HCT116 (cell line): Measurements from ENCODE around the gene CALM1. TPM values are rescaled to one million over a fixed set of nuclear protein-coding genes. Genes with fewer than 3 reads are reported as not detected.
A peak's percentile ranks its signal among the peaks of the same experiment; 100 is the strongest.

Experiments used
- ATAC-seq: fragments of 200-7000 bp; cut with Tn5 transposase; 2 replicates; pipeline ENCODE4 v1.9.1; 2020; ENCODE audit warnings: mild to moderate bottlenecking, moderate library complexity
- BruUV-seq: library from RNA; stranded (reverse); fragments of 400-500 nt; replicated peaks from 2 replicates; lab custom pipeline; 2021; lab: Mats Ljungman, UMichigan
- CTCF ChIA-PET: fragments of 300-600 bp; sonication (Branson Sonifier 250); formaldehyde crosslinking; loops from one replicate; lab custom pipeline; 2021; ENCODE audit warnings: antibody characterized with exemption; lab: Charles Lee
- POLR2A ChIA-PET: fragments of 300-600, 350-600 bp; sonication (Branson Sonifier 250); formaldehyde crosslinking; loops from one replicate; lab custom pipeline; 2021; ENCODE audit warnings: antibody characterized with exemption; lab: Charles Lee
- RAD21 ChIA-PET, 2 experiments: fragments of 300-600 bp; sonication (Branson Sonifier 250); formaldehyde crosslinking; loops; one replicate each; lab custom pipeline; 2023; ENCODE audit warnings: low total read pairs in 2 of 2; ENCODE audit not compliant: uncharacterized antibody in 2 of 2, unreplicated experiment in 2 of 2, low non-redundant PET in 1 of 2; lab: Charles Lee
- DNase-seq: peaks from one replicate; pipeline ENCODE4 v3.0.0-alpha.2; 2010; ENCODE audit warnings: low read depth, low spot score
- H2AFZ ChIP-seq: fragments of 200-600 bp; shearing (Covaris generic), sonication (generic); 2 replicates; pipeline ENCODE4 v1.6.1; 2017; ENCODE audit warnings: low read depth, mixed run types, mixed read lengths, antibody characterized with exemption, low read length; ENCODE audit not compliant: poor library complexity, severe bottlenecking
- H3K27ac ChIP-seq: 2 replicates; pipeline ENCODE4 v1.5.1; 2012; ENCODE audit warnings: low read depth, low read length
- H3K27me3 ChIP-seq: fragments of 200-600 bp; sonication (generic); 2 replicates; pipeline ENCODE4 v1.6.1; 2016; ENCODE audit warnings: mixed run types, low read length, mixed read lengths; ENCODE audit not compliant: insufficient read depth
- H3K36me3 ChIP-seq, 2 experiments: fragments of 200-500 bp in 1 of 2; fragments of 200-600 bp in 1 of 2; sonication (Bioruptor generic) in 1 of 2; sonication (generic) in 1 of 2; 2 replicates each; pipeline versions ENCODE4 v1.5.1 to v1.6.1; 2014 to 2016; ENCODE audit warnings: low read length in 2 of 2, inconsistent platforms in 1 of 2, mixed read lengths in 1 of 2, mixed run types in 1 of 2; ENCODE audit not compliant: insufficient read depth in 2 of 2, control insufficient read depth in 1 of 2
- H3K4me1 ChIP-seq, 2 experiments: fragments of 200-600 bp in 1 of 2; sonication (generic) in 1 of 2; 2 replicates each; pipeline versions ENCODE4 v1.5.1 to v1.6.1; 2012 to 2017; ENCODE audit warnings: low read length in 2 of 2, inconsistent platforms in 1 of 2, mild to moderate bottlenecking in 1 of 2, mixed read lengths in 1 of 2, mixed run types in 1 of 2, moderate library complexity in 1 of 2; ENCODE audit not compliant: insufficient read depth in 2 of 2, control insufficient read depth in 1 of 2
- H3K4me2 ChIP-seq: fragments of 200-600 bp; sonication (generic); 2 replicates; pipeline ENCODE4 v1.6.1; 2017; ENCODE audit warnings: mixed run types, low read length, mixed read lengths
- H3K4me3 ChIP-seq, 2 experiments: fragments of 200-600 bp in 1 of 2; sonication (generic) in 1 of 2; replicated peaks in 1 of 2; 2 replicates each; pipeline ENCODE4 v1.5.1; 2011 to 2016; ENCODE audit warnings: low read length in 2 of 2, control low read depth in 1 of 2, low read depth in 1 of 2, mild to moderate bottlenecking in 1 of 2, mixed read lengths in 1 of 2, mixed run types in 1 of 2
- H3K79me2 ChIP-seq: fragments of 200-600 bp; sonication (generic); 2 replicates; pipeline ENCODE4 v1.6.1; 2017; ENCODE audit warnings: mild to moderate bottlenecking, mixed run types, low read length, moderate library complexity, mixed read lengths; ENCODE audit not compliant: insufficient read depth
- H3K9ac ChIP-seq: fragments of 200-600 bp; sonication (generic); 2 replicates; pipeline ENCODE4 v1.6.1; 2016; ENCODE audit warnings: low read length, mixed read lengths
- H3K9me2 ChIP-seq: fragments of 200-600 bp; sonication (generic), shearing (Covaris generic); 2 replicates; pipeline ENCODE4 v1.6.1; 2017; ENCODE audit warnings: mixed run types, mild to moderate bottlenecking, moderate library complexity; ENCODE audit not compliant: insufficient read depth
- H3K9me3 ChIP-seq, 2 experiments: fragments of 200-500 bp in 1 of 2; fragments of 200-600 bp in 1 of 2; sonication (Bioruptor generic) in 1 of 2; sonication (generic) in 1 of 2; 2 replicates each; pipeline ENCODE4 v1.6.1; 2014 to 2017; ENCODE audit warnings: low read length in 2 of 2, mixed read lengths in 2 of 2, inconsistent platforms in 1 of 2, low read depth in 1 of 2, mild to moderate bottlenecking in 1 of 2, mixed run types in 1 of 2, moderate library complexity in 1 of 2; ENCODE audit not compliant: control insufficient read depth in 1 of 2, insufficient read depth in 1 of 2
- H4K20me1 ChIP-seq: fragments of 200-600 bp; sonication (generic), shearing (Covaris generic); 2 replicates; pipeline ENCODE4 v1.6.1; 2017; ENCODE audit warnings: mixed run types, mild to moderate bottlenecking, moderate library complexity; ENCODE audit not compliant: insufficient read depth
- CBX3 ChIP-seq: IDR thresholded peaks from 2 replicates; pipeline ENCODE4 v1.6.1; 2012; ENCODE audit warnings: low read depth
- CTCF ChIP-seq, 3 experiments: fragments of 200-600 bp in 1 of 3; sonication (generic) in 1 of 3; IDR thresholded peaks in 2 of 3; conservative IDR thresholded peaks in 1 of 3; 2 replicates each; pipeline ENCODE4 v1.5.1; 2012 to 2017; ENCODE audit warnings: low read depth in 2 of 3, low read length in 2 of 3, antibody characterized with exemption in 1 of 3, borderline replicate concordance in 1 of 3, control low read depth in 1 of 3, mild to moderate bottlenecking in 1 of 3, mixed read lengths in 1 of 3, mixed run types in 1 of 3, moderate library complexity in 1 of 3; ENCODE audit not compliant: insufficient read depth in 1 of 3
- EZH2 ChIP-seq: fragments of 200-600 bp; sonication (generic); IDR thresholded peaks from 2 replicates; pipeline ENCODE4 v1.6.1; 2017; ENCODE audit warnings: antibody characterized with exemption, mixed run types
- EZH2phosphoT487 ChIP-seq: fragments of 200-600 bp; IDR thresholded peaks from 2 replicates; pipeline ENCODE4 v1.6.1; 2018; ENCODE audit warnings: antibody characterized with exemption, borderline replicate concordance
- POLR2A ChIP-seq: IDR thresholded peaks from 2 replicates; pipeline ENCODE4 v1.7.0; 2011; ENCODE audit warnings: borderline replicate concordance; ENCODE audit not compliant: insufficient read depth, insufficient read length; ENCODE audit errors: extremely low read depth
- POLR2AphosphoS5 ChIP-seq: IDR thresholded peaks from 2 replicates; pipeline ENCODE4 v1.6.1; 2011; ENCODE audit warnings: mild to moderate bottlenecking, low read depth, low read length, moderate library complexity
- RAD21 ChIP-seq: IDR thresholded peaks from 2 replicates; pipeline ENCODE4 v1.6.1; 2012; ENCODE audit warnings: low read depth, mild to moderate bottlenecking
- SIN3A ChIP-seq: IDR thresholded peaks from 2 replicates; pipeline ENCODE4 v1.6.1; 2012; ENCODE audit warnings: low read depth
- SRF ChIP-seq: IDR thresholded peaks from 2 replicates; pipeline ENCODE4 v1.6.1; 2012; ENCODE audit warnings: low read depth
- TCF7L2 ChIP-seq: IDR thresholded peaks from 2 replicates; pipeline ENCODE4 v1.7.0; 2011; ENCODE audit warnings: borderline replicate concordance, inconsistent platforms; ENCODE audit not compliant: insufficient read depth, insufficient read length; ENCODE audit errors: extremely low read depth
- intact Hi-C: fragments of 100-400 bp; cut with micrococcal nuclease; formaldehyde crosslinking; loops from 2 replicates; pipeline ENCODE4 v1.10.0; 2022
- total RNA-seq: library from RNA; stranded (reverse); gene quantifications from one replicate; pipeline ENCODE4 v1.2.1, GENCODE V29; 2021; ENCODE audit not compliant: unreplicated experiment

The CALM1 gene
- total RNA-seq, 1 experiment from 2014 or later, result 261 TPM

GRCh38 chr14:90368946-90369721 lies 27.7 kb upstream of the CALM1 start (continued):
- TF ChIP-seq TCF7L2 (no peak), CTCF (IDR thresholded peaks at IDR 0.05 in 2 of 3, conservative IDR thresholded peaks at IDR 0.05 in 1 of 3; ENCODE audit: borderline replicate concordance in 1 of 3, insufficient read depth in 1 of 3, low read depth in 2 of 3, low read length in 2 of 3) (peak; percentile 7 to 30 (median 11); a peak in 3 of 6 replicates), RAD21 (peak; percentile 53; the same call in 1 of the 2 replicates)

- ATAC-seq, result no peak
- Histone ChIP-seq H3K4me2 (no peak overlapping the region), H3K4me1 (peaks cover 0 to 10% of the 10 kb centered on the region in 2 experiments; a peak in 2 of 4 replicates), H3K9me3 (no peaks in the 10 kb centered on the region), H3K9me2 (no peaks in the 10 kb centered on the region), H3K9ac (no peak overlapping the region), H3K27me3 (no peaks in the 10 kb centered on the region), H2AFZ (no peak overlapping the region), H3K36me3 (no peaks in the 10 kb centered on the region), H3K4me3 (no peak overlapping the region), H3K27ac (no peak overlapping the region), H3K79me2 (no peaks in the 10 kb centered on the region), H4K20me1 (no peaks in the 10 kb centered on the region)
- intact Hi-C loops, result no loop called here
- POLR2A ChIA-PET, result no interaction called here
- no peak for DNase-seq
- no peak for TF ChIP-seq SIN3A
- TF ChIP-seq SRF, result no peak
- TF ChIP-seq CBX3, result no peak
- TF ChIP-seq POLR2A, result no peak
- no peak for TF ChIP-seq EZH2
- TF ChIP-seq CTCF (IDR thresholded peaks at IDR 0.05 in 2 of 3, conservative IDR thresholded peaks at IDR 0.05 in 1 of 3; ENCODE audit: borderline replicate concordance in 1 of 3, insufficient read depth in 1 of 3, low read depth in 2 of 3, low read length in 2 of 3), result no peak
- no peak for TF ChIP-seq EZH2phosphoT487
- TF ChIP-seq POLR2AphosphoS5, result no peak
- BruUV-seq, result no TSS peak
- CTCF ChIA-PET, result no interaction called here
- RAD21 ChIA-PET, result no interaction called here
Observed at GRCh38 chr14:90373887-90374286, 22.9 kb upstream of the CALM1 start.
